Measurements from ENCODE around the gene CMTR1.

GRCh38 chr6:37521674-37522073 is 88.7 kb downstream of the CMTR1 start:
- TF ChIP-seq, protein P1, sequence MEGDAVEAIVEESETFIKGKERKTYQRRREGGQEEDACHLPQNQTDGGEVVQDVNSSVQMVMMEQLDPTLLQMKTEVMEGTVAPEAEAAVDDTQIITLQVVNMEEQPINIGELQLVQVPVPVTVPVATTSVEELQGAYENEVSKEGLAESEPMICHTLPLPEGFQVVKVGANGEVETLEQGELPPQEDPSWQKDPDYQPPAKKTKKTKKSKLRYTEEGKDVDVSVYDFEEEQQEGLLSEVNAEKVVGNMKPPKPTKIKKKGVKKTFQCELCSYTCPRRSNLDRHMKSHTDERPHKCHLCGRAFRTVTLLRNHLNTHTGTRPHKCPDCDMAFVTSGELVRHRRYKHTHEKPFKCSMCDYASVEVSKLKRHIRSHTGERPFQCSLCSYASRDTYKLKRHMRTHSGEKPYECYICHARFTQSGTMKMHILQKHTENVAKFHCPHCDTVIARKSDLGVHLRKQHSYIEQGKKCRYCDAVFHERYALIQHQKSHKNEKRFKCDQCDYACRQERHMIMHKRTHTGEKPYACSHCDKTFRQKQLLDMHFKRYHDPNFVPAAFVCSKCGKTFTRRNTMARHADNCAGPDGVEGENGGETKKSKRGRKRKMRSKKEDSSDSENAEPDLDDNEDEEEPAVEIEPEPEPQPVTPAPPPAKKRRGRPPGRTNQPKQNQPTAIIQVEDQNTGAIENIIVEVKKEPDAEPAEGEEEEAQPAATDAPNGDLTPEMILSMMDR (conservative IDR thresholded peaks at IDR 0.05; ENCODE audit: low read length), result no peak
- no peak for TF ChIP-seq EZH2phosphoT487 (IDR thresholded peaks at IDR 0.05; ENCODE audit: borderline replicate concordance, low read depth, low read length)
